A673 (cell line): ENCODE data around the gene ATE1. TPM values are rescaled to one million over a fixed set of nuclear protein-coding genes. Genes with fewer than 3 reads are reported as not detected.

Experiments
- BruUV-seq: library from RNA; stranded (reverse); fragments of 400-500 nt; replicated peaks from 2 replicates; lab custom pipeline; 2021; lab: Mats Ljungman, UMichigan
- CTCF ChIA-PET: fragments of 300-600 bp; sonication (Branson Sonifier 250); formaldehyde crosslinking; loops from one replicate; lab custom pipeline; 2022; ENCODE audit warnings: antibody characterized with exemption; lab: Charles Lee
- POLR2A ChIA-PET: fragments of 300-600 bp; sonication (Branson Sonifier 250); formaldehyde crosslinking; loops from one replicate; lab custom pipeline; 2022; ENCODE audit warnings: antibody characterized with exemption; ENCODE audit not compliant: low non-redundant PET; lab: Charles Lee
- DNase-seq: peaks from one replicate; pipeline ENCODE4 v3.0.0-alpha.2; 2015; ENCODE audit warnings: low spot score
- H3K27ac ChIP-seq: fragments of 200-600 bp; sonication (generic); 2 replicates; pipeline ENCODE4 v1.5.1; 2016; ENCODE audit warnings: mixed run types, low read depth, mild to moderate bottlenecking, mixed read lengths, antibody characterized with exemption, low read length; ENCODE audit not compliant: poor library complexity, severe bottlenecking
- H3K27me3 ChIP-seq: fragments of 200-600 bp; sonication (generic); replicated peaks from 2 replicates; pipeline ENCODE4 v1.6.1; 2017; ENCODE audit warnings: mixed run types, low read depth, mild to moderate bottlenecking, mixed read lengths, antibody characterized with exemption, low read length; ENCODE audit not compliant: insufficient read depth, poor library complexity
- H3K36me3 ChIP-seq: fragments of 200-600 bp; sonication (generic); 2 replicates; pipeline ENCODE4 v1.6.1; 2016; ENCODE audit warnings: mixed run types, mild to moderate bottlenecking, mixed read lengths, antibody characterized with exemption, low read length; ENCODE audit not compliant: insufficient read depth, poor library complexity, severe bottlenecking
- H3K4me1 ChIP-seq: fragments of 200-600 bp; sonication (generic); 2 replicates; pipeline ENCODE4 v1.6.1; 2017; ENCODE audit warnings: mixed run types, mild to moderate bottlenecking, mixed read lengths, antibody characterized with exemption, low read length; ENCODE audit not compliant: insufficient read depth, poor library complexity, severe bottlenecking
- H3K4me3 ChIP-seq: fragments of 200-600 bp; sonication (generic); 2 replicates; pipeline ENCODE4 v1.5.1; 2016; ENCODE audit warnings: low read depth, mixed run types, mild to moderate bottlenecking, mixed read lengths, low read length; ENCODE audit not compliant: poor library complexity, severe bottlenecking
- H3K9me3 ChIP-seq: fragments of 200-600 bp; sonication (generic); 2 replicates; pipeline ENCODE4 v1.6.1; 2016; ENCODE audit warnings: mixed run types, low read depth, mild to moderate bottlenecking, mixed read lengths, antibody characterized with exemption, low read length; ENCODE audit not compliant: poor library complexity, severe bottlenecking
- EZH2 ChIP-seq: fragments of 200-600 bp; sonication (generic); IDR thresholded peaks from 2 replicates; pipeline ENCODE4 v1.6.1; 2017; ENCODE audit warnings: borderline replicate concordance, low read depth, mild to moderate bottlenecking, mixed read lengths, antibody characterized with exemption, low read length; ENCODE audit not compliant: poor library complexity, severe bottlenecking
- intact Hi-C: fragments of 100-400 bp; cut with micrococcal nuclease; formaldehyde crosslinking; loops from one replicate; pipeline ENCODE4 v1.10.0; 2022; ENCODE audit not compliant: unreplicated experiment
- total RNA-seq: library from RNA; stranded (reverse); gene quantifications from 2 replicates; pipeline ENCODE4 v1.2.3, GENCODE V29; 2021
- TF ChIP-seq, protein P1 (sequence below): fragments of 300-800, 200-600 bp; sonication (generic); conservative IDR thresholded peaks from 2 replicates; pipeline ENCODE4 v1.5.1; 2017; ENCODE audit warnings: low read depth, mild to moderate bottlenecking, antibody characterized with exemption, low read length, moderate library complexity, mixed read lengths

Gene ATE1
- total RNA-seq, 1 experiment from 2014 or later: 27.0 TPM

DNA sequence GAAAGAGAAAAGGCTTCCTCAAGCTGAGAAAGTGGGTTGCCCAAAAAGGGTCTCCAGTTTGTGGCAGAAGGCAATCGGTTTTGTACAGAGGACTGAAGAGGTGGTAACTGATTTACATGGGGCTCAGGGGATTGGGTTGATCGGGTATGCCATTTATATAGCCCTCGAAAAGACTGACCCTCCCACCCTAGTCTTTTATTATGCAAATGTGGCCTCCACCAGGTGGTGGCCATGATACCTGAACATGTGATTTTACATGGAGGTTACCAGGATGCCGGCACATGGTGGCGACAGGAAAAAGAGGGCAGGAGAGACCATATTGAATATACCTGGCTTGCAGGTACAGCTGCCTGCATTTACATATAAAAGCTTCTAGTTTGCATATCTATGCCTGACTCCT lies 36.7 kb downstream of the ATE1 start:
- Histone ChIP-seq H3K9me3 (no peaks in the 10 kb centered on the region), H3K4me3 (no peak overlapping the region), H3K4me1 (no peaks in the 10 kb centered on the region), H3K27me3 (no peaks in the 10 kb centered on the region), H3K36me3 (no peaks in the 10 kb centered on the region), H3K27ac (no peak overlapping the region)
- ChIA-PET CTCF (no interaction called here), POLR2A (no interaction called here)
- intact Hi-C loops: no loop called here
- no TSS peak for BruUV-seq
- no peak for DNase-seq
- TF ChIP-seq, protein P1, sequence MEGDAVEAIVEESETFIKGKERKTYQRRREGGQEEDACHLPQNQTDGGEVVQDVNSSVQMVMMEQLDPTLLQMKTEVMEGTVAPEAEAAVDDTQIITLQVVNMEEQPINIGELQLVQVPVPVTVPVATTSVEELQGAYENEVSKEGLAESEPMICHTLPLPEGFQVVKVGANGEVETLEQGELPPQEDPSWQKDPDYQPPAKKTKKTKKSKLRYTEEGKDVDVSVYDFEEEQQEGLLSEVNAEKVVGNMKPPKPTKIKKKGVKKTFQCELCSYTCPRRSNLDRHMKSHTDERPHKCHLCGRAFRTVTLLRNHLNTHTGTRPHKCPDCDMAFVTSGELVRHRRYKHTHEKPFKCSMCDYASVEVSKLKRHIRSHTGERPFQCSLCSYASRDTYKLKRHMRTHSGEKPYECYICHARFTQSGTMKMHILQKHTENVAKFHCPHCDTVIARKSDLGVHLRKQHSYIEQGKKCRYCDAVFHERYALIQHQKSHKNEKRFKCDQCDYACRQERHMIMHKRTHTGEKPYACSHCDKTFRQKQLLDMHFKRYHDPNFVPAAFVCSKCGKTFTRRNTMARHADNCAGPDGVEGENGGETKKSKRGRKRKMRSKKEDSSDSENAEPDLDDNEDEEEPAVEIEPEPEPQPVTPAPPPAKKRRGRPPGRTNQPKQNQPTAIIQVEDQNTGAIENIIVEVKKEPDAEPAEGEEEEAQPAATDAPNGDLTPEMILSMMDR: no peak
- no peak for TF ChIP-seq EZH2

DNA sequence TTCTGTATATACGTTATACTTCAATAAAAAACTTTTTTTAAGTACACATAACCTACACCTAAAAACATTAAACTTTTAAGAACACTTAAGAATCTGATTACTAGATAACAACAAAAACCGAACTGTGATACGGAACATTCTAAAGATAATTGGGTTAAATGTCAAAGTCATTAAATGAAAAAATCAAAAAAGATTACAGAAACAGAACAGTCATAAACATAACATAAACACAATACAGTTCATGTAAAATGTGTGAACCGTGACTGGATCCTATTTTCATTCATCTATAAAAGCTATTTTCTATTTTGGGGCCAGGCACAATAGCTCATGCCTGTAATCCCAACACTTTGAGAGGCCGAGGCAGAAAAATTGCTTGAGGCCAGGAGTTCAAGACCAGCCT lies 38.6 kb downstream of the ATE1 start:
- CTCF ChIA-PET: no interaction called here

DNA sequence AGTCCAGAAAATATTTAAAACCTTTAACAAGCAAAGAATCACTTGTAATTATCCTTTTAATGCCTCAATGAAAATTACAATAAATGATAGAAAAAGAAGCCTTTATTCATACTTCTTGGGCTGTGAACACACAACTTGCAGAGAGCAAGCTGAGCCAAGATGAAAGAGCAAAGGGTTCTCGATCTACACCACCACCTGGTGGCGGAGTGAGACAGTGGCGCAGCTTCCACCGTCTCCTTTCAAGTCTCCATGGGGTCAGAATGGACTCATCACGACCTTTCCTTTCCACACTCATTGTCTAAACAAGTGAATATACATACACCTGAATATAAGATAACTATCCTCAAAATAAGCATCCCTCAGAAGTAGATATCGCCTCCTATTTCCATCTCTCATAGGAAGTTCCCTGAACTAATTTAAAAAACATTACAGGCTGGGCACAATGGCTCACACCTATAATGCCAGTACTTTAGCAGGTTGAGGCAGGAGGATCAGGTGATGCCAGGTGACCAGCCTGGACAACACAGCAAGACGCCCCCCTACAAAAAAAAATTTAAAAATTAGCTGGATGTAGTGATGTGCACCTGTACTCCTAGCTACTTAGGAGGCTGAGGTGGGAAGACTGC lies 40.7 kb downstream of the ATE1 start:
- peak; percentile 68 for DNase-seq
- Histone ChIP-seq H3K27ac (no peak overlapping the region), H3K4me1 (no peaks in the 10 kb centered on the region), H3K4me3 (no peak overlapping the region), H3K27me3 (no peaks in the 10 kb centered on the region), H3K36me3 (no peaks in the 10 kb centered on the region), H3K9me3 (no peaks in the 10 kb centered on the region)
- ChIA-PET POLR2A (no interaction called here), CTCF (interaction anchor here (0.6 to 1.1 kb wide), 6 partner anchors 25 to 938 kb away, joined by 3 to 8 read pairs (median 4); no protein-coding TSS in a partner anchor)
- BruUV-seq: no TSS peak
- intact Hi-C loops: loop anchor here (1.0 to 10.0 kb wide), 3 partner anchors 63 to 945 kb away; no protein-coding TSS in a partner anchor
- no peak for TF ChIP-seq EZH2
- TF ChIP-seq, protein P1: peak; percentile 84

More for the DNA sequence above, 38.6 kb downstream of the ATE1 start:
- Histone ChIP-seq H3K36me3 (no peaks in the 10 kb centered on the region), H3K9me3 (no peaks in the 10 kb centered on the region), H3K4me3 (no peak overlapping the region), H3K27ac (no peak overlapping the region), H3K27me3 (no peaks in the 10 kb centered on the region), H3K4me1 (no peaks in the 10 kb centered on the region)
- intact Hi-C loops: loop anchor here (5.0 to 10.0 kb wide), 2 partner anchors 144 to 947 kb away; no protein-coding TSS in a partner anchor
- POLR2A ChIA-PET: no interaction called here
- no TSS peak for BruUV-seq
- no peak for DNase-seq
- TF ChIP-seq, protein P1: no peak
- no peak for TF ChIP-seq EZH2
